Large intestine (tissue), 12 donors: ENCODE measurements around the gene FAT4. TPM values are rescaled to one million over a fixed set of nuclear protein-coding genes. Genes with fewer than 3 reads are reported as not detected.

ENCODE experiments used
- DNase-seq, 2 donors: peaks; one replicate each; pipeline versions ENCODE4 v3.0.0 to v3.0.0-alpha.2; 2013
- H3K27ac ChIP-seq: one replicate; pipeline ENCODE4 v1.5.1; 2013; ENCODE audit warnings: low read length
- H3K27me3 ChIP-seq: 2 replicates; pipeline ENCODE4 v1.6.1; 2013; ENCODE audit warnings: low read length; ENCODE audit not compliant: control insufficient read depth, insufficient read depth
- H3K36me3 ChIP-seq: 2 replicates; pipeline ENCODE4 v1.6.1; 2013; ENCODE audit warnings: low read length; ENCODE audit not compliant: control insufficient read depth, insufficient read depth
- H3K4me1 ChIP-seq: one replicate; pipeline ENCODE4 v1.6.1; 2013; ENCODE audit warnings: low read length; ENCODE audit not compliant: control insufficient read depth, insufficient read depth
- H3K4me3 ChIP-seq: one replicate; pipeline ENCODE4 v1.5.1; 2013; ENCODE audit warnings: low read length
- H3K9me3 ChIP-seq: one replicate; pipeline ENCODE4 v1.6.1; 2013; ENCODE audit warnings: mild to moderate bottlenecking, low read depth, low read length, moderate library complexity; ENCODE audit not compliant: control insufficient read depth
- WGBS: methylation state at CpG from one replicate; pipeline ENCODE4 v1.1.5; 2013; ENCODE audit warnings: low lambda C conversion rate; ENCODE audit not compliant: insufficient coverage; 5-methylcytosine and 5-hydroxymethylcytosine counted together
- long read RNA-seq, 11 donors: transcript quantifications; one replicate each; lab custom pipeline, GENCODE V29; 2026
- polyA plus RNA-seq: library from polyadenylated mRNA; unstranded; fragments of 120-200 nt; gene quantifications from one replicate; pipeline ENCODE4 v1.2.1, GENCODE V29; 2013

FAT4 gene
- polyA plus RNA-seq, result 7.7 TPM
- long read RNA-seq, donor 1, result 0 reads
- long read RNA-seq, donor 2, partial matches to known transcripts, result 0 of 6 reads
- long read RNA-seq, donor 2, other reads (novel, unspliced or antisense), result 6 of 6 reads
- long read RNA-seq, donor 3, result 0 reads
- long read RNA-seq, donor 4, result 0 reads
- long read RNA-seq, donor 5, result 0 reads
- long read RNA-seq, donor 6, result 0 reads
- long read RNA-seq, donor 7, result 0 reads
- long read RNA-seq, donor 8, partial matches to known transcripts, result 10 of 10 reads
- long read RNA-seq, donor 8, other reads (novel, unspliced or antisense), result 0 of 10 reads
- long read RNA-seq, donor 9, result 0 reads
- long read RNA-seq, donor 10, result 0 reads
- long read RNA-seq, donor 11, result 0 reads

GRCh38 chr4:125314676-125315575 lies at the start of gene FAT4:
Gene FAT4 (plus strand): TSS chr4:125314955. CDS start chr4:125316412, 1,457 bp downstream.
- peaks cover 7% of the 10 kb centered on the region for H3K9me3 ChIP-seq
- peak within 1 kb of the TSS; percentile 79 for H3K27ac ChIP-seq
- DNase-seq, result peak; percentile 82 to 85
- H3K36me3 ChIP-seq, result no peaks in the 10 kb centered on the region
- no CpG with 5 or more reads among the region's 68 CpGs for WGBS
- peaks cover 51% of the 10 kb centered on the region for H3K27me3 ChIP-seq
- H3K4me3 ChIP-seq, result peak within 1 kb of the TSS; percentile 83
- peaks cover 16% of the 10 kb centered on the region for H3K4me1 ChIP-seq

- H3K9me3 ChIP-seq, result no peaks in the 10 kb centered on the region
- no peak overlapping the region for H3K27ac ChIP-seq
- H3K4me3 ChIP-seq, result no peak overlapping the region
- no peaks in the 10 kb centered on the region for H3K36me3 ChIP-seq
- H3K27me3 ChIP-seq, result no peaks in the 10 kb centered on the region
- 100% methylated on average over 1 of the region's 5 CpGs for WGBS
- DNase-seq, result no peak
- no peaks in the 10 kb centered on the region for H3K4me1 ChIP-seq
Measured at GRCh38 chr4:125265846-125266245, 48.9 kb upstream of the FAT4 start.

- Histone ChIP-seq H3K27ac (no peak overlapping the region), H3K27me3 (no peaks in the 10 kb centered on the region), H3K4me1 (no peaks in the 10 kb centered on the region), H3K36me3 (no peaks in the 10 kb centered on the region), H3K4me3 (no peak overlapping the region), H3K9me3 (no peaks in the 10 kb centered on the region)
- WGBS, result 63% methylated on average over 3 of the region's 7 CpGs
- no peak for DNase-seq
Measured at GRCh38 chr4:125266901-125267604, 47.7 kb upstream of the FAT4 start.

- WGBS, result 35% methylated on average over 2 of the region's 3 CpGs
- Histone ChIP-seq H3K27ac (no peak overlapping the region), H3K9me3 (no peaks in the 10 kb centered on the region), H3K36me3 (no peaks in the 10 kb centered on the region), H3K4me3 (no peak overlapping the region), H3K4me1 (no peaks in the 10 kb centered on the region), H3K27me3 (no peaks in the 10 kb centered on the region)
- no peak for DNase-seq
Measured at GRCh38 chr4:125267630-125268029, 47.1 kb upstream of the FAT4 start.

GRCh38 chr4:125268068-125268755 lies 46.5 kb upstream of the FAT4 start:
- Histone ChIP-seq H3K36me3 (no peaks in the 10 kb centered on the region), H3K27ac (no peak overlapping the region), H3K9me3 (no peaks in the 10 kb centered on the region), H3K4me1 (no peaks in the 10 kb centered on the region), H3K4me3 (no peak overlapping the region), H3K27me3 (no peaks in the 10 kb centered on the region)
- DNase-seq, result no peak
- WGBS, result 89% methylated on average over 5 of the region's 5 CpGs

GRCh38 chr4:125276811-125277210 lies 37.9 kb upstream of the FAT4 start:
- DNase-seq, result no peak
- no peaks in the 10 kb centered on the region for H3K4me1 ChIP-seq
- no peak overlapping the region for H3K27ac ChIP-seq
- no peaks in the 10 kb centered on the region for H3K36me3 ChIP-seq
- WGBS, result 100% methylated on average over 1 of the region's 1 CpG
- peaks cover 5% of the 10 kb centered on the region for H3K9me3 ChIP-seq
- H3K27me3 ChIP-seq, result no peaks in the 10 kb centered on the region
- H3K4me3 ChIP-seq, result no peak overlapping the region

- Histone ChIP-seq H3K4me1 (no peaks in the 10 kb centered on the region), H3K27ac (no peak overlapping the region), H3K9me3 (peaks cover 5% of the 10 kb centered on the region), H3K4me3 (no peak overlapping the region), H3K36me3 (no peaks in the 10 kb centered on the region), H3K27me3 (no peaks in the 10 kb centered on the region)
- DNase-seq, result no peak
- no CpG with 5 or more reads among the region's 3 CpGs for WGBS
Measured at GRCh38 chr4:125277790-125278189, 37.0 kb upstream of the FAT4 start.

GRCh38 chr4:125280892-125281403 lies 33.8 kb upstream of the FAT4 start:
- H3K9me3 ChIP-seq, result peaks cover 5% of the 10 kb centered on the region
- H3K36me3 ChIP-seq, result no peaks in the 10 kb centered on the region
- no peak for DNase-seq
- H3K27me3 ChIP-seq, result no peaks in the 10 kb centered on the region
- H3K27ac ChIP-seq, result no peak overlapping the region
- WGBS, result no CpG with 5 or more reads among the region's 34 CpGs
- H3K4me1 ChIP-seq, result no peaks in the 10 kb centered on the region
- no peak overlapping the region for H3K4me3 ChIP-seq

GRCh38 chr4:125283707-125284279 lies 31.0 kb upstream of the FAT4 start:
- Histone ChIP-seq H3K27ac (no peak overlapping the region), H3K4me1 (no peaks in the 10 kb centered on the region), H3K36me3 (no peaks in the 10 kb centered on the region), H3K27me3 (no peaks in the 10 kb centered on the region), H3K4me3 (no peak overlapping the region), H3K9me3 (peaks cover 5% of the 10 kb centered on the region)
- DNase-seq, result no peak
- WGBS, result 13% methylated on average over 2 of the region's 4 CpGs
